ENCODE results near the gene CAMK4. TPM values are rescaled to one million over a fixed set of nuclear protein-coding genes. Genes with fewer than 3 reads are reported as not detected.

Gene CAMK4
- total and polyA plus RNA-seq, 2 experiments from 2014 or later: 4.2 to 7.3 TPM

GRCh38 chr5:111243318-111243717, 19.1 kb downstream of the CAMK4 start:
- H3K27ac Mint-ChIP-seq: no peak overlapping the region
- H3K27me3 Mint-ChIP-seq (ENCODE audit: insufficient read depth, low read depth, poor library complexity): no peaks in the 10 kb centered on the region
- H3K36me3 Mint-ChIP-seq (ENCODE audit: low read depth): no peaks in the 10 kb centered on the region
- H2AFZ ChIP-seq: no peak overlapping the region
- H3K27ac ChIP-seq (ENCODE audit: low read depth): no peak overlapping the region
- TF ChIP-seq STAT1 (IDR thresholded peaks at IDR 0.05; ENCODE audit: unreplicated experiment) (no peak), ZNF331 (CRISPR knock-in tag; IDR thresholded peaks at IDR 0.05; ENCODE audit: low read depth) (no peak), CTCF (conservative IDR thresholded peaks at IDR 0.05; ENCODE audit: low read depth in 2 of 2) (no peak), POLR2AphosphoS5 (IDR thresholded peaks at IDR 0.05; ENCODE audit: low read depth) (no peak), EZH2phosphoT487 (IDR thresholded peaks at IDR 0.05; ENCODE audit: unreplicated experiment) (no peak), REST (IDR thresholded peaks at IDR 0.05; ENCODE audit: unreplicated experiment) (no peak), CREB1 (CRISPR knock-in tag; IDR thresholded peaks at IDR 0.05; ENCODE audit: low read depth) (no peak), ZNF114 (CRISPR knock-in tag; IDR thresholded peaks at IDR 0.05) (no peak), JUNB (IDR thresholded peaks at IDR 0.05; ENCODE audit: unreplicated experiment) (no peak), EZH2 (IDR thresholded peaks at IDR 0.05; ENCODE audit: low read depth, unreplicated experiment) (no peak), ETS1 (IDR thresholded peaks at IDR 0.05) (no peak), ZNF462 (CRISPR knock-in tag; IDR thresholded peaks at IDR 0.05) (no peak)
- no peaks in the 10 kb centered on the region for H3K27me3 ChIP-seq (ENCODE audit: insufficient read depth)
- H3K9me3 Mint-ChIP-seq: no peaks in the 10 kb centered on the region
- no peak overlapping the region for H3K4me3 Mint-ChIP-seq
- no peak overlapping the region for H3K4me3 ChIP-seq
- H3K9me2 ChIP-seq (ENCODE audit: insufficient read depth): no peaks in the 10 kb centered on the region
- H3K36me3 ChIP-seq (ENCODE audit: insufficient read depth): no peaks in the 10 kb centered on the region
- no peak for DNase-seq (ENCODE audit: low spot score)
- peaks cover under 1% of the 10 kb centered on the region; the same call in 1 of the 2 replicates for H4K20me1 ChIP-seq (replicated peaks; ENCODE audit: insufficient read depth)
- no peaks in the 10 kb centered on the region for H3F3A ChIP-seq (replicated peaks; ENCODE audit: low read depth)
- ATAC-seq: no peak
- peaks cover 10% of the 10 kb centered on the region for H3K4me1 Mint-ChIP-seq
- H3K79me2 ChIP-seq (replicated peaks; ENCODE audit: insufficient read depth): no peaks in the 10 kb centered on the region
- no peaks in the 10 kb centered on the region for H3K4me1 ChIP-seq (ENCODE audit: insufficient read depth)
- no peak overlapping the region for H3K4me2 ChIP-seq
